ENCODE data around the gene RAD9B.
"Not testable (repeated sequence)": the region's sequence is repeated elsewhere in the genome, so short reads cannot be mapped to it uniquely, and the experiment has no call there.

RAD9B gene

DNA sequence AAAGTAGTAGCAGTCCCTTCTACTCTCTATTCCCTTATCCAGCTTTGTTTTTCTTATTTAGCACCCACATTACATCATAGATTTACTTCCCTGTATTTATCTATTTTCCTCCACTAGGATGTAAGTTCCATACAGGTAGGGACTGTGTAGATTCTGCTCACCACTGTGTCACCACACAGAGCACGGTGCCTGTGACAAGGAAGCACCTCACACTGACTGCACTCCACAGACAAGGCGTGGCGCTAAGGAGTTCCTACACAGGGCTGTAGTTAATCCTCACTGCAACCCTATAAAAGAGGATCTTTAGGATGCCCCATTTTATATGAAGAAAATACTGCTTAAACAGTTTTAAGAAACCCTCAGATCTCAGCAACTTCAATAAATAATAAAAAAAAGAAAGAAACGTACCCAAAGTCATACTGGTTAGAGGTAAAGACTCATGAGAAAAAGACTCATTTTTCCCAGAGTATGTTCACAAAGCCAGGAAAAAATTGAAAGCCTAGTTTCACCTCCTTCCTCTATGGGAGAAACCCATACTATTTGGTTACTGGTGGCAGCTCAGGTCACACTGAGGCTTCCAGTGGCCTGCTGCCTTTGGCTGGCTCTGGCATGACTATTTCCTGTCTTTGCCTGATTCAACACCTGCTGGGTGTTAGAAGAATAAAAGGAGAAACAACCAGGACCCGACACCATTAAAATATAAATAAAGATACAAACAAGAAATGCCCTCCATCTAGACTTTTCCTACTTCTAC lies 36.9 kb downstream of the RAD9B start:
- Histone ChIP-seq H3K36me3 (ENCODE audit: control insufficient read depth, insufficient read depth, low read length) (peaks cover 2% of the 10 kb centered on the region; the same call in 1 of the 2 replicates), H3K27me3 (ENCODE audit: control insufficient read depth, insufficient read depth, low read length) (no peaks in the 10 kb centered on the region), H3K27ac (ENCODE audit: low read length) (no peak overlapping the region), H3K9me3 (ENCODE audit: control insufficient read depth, insufficient read depth, low read length) (no peaks in the 10 kb centered on the region), H3K4me3 (ENCODE audit: low read length) (no peak overlapping the region), H3K4me1 (ENCODE audit: control insufficient read depth, insufficient read depth, low read length) (no peaks in the 10 kb centered on the region)
- no peak for DNase-seq (ENCODE audit: low read depth, low spot score)
- WGBS (ENCODE audit: insufficient coverage, insufficient read length): no CpG with 5 or more reads among the region's 5 CpGs

- H3K4me1 ChIP-seq (ENCODE audit: control insufficient read depth, insufficient read depth, low read length): no peaks in the 10 kb centered on the region
- H3K27me3 ChIP-seq (ENCODE audit: control insufficient read depth, insufficient read depth, low read length): no peaks in the 10 kb centered on the region
- no peak for DNase-seq (ENCODE audit: low read depth, low spot score)
- no peaks in the 10 kb centered on the region for H3K9me3 ChIP-seq (ENCODE audit: control insufficient read depth, insufficient read depth, low read length)
- peaks cover 2% of the 10 kb centered on the region; the same call in 1 of the 2 replicates for H3K36me3 ChIP-seq (ENCODE audit: control insufficient read depth, insufficient read depth, low read length)
- no peak overlapping the region for H3K4me3 ChIP-seq (ENCODE audit: low read length)
- no peak overlapping the region for H3K27ac ChIP-seq (ENCODE audit: low read length)
- WGBS (ENCODE audit: insufficient coverage, insufficient read length): no CpG with 5 or more reads among the region's 8 CpGs
Observed at GRCh38 chr12:110540048-110540447, 37.9 kb downstream of the RAD9B start.

DNA sequence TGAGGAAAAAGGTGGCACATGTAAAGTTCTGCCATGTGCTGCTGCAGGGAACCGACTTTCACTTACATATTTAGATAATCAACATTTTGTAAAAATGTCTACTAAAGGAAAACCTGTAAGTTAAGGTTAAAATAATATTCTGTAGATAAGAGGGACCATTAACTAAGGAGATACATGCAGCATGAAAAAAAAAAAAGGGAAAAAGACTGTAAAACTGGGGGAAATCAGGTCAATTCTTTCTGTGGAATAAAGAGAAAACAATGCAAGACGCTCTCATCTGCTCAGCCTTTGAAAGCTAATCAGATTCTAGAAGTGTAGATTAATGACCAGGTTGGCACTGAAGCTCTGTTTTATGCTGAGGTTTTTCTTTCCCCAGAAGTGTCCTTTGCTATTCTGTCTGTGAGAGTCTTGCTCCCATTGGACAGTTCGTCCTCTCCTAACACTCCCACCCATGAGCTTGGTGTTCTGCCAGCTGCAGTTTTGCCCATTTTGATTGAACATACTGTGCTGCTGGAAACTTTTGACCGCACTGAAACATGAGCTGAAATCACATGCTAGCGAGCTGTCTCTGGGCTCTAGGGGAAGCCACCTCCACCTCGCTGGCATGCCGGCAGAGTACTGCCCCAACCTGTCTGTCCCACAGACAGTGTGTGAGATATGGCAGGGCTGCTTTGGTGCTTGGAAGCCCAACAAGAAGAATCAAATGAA lies 41.3 kb downstream of the RAD9B start:
- H3K9me3 ChIP-seq (ENCODE audit: control insufficient read depth, insufficient read depth, low read length): no peaks in the 10 kb centered on the region
- H3K36me3 ChIP-seq (ENCODE audit: control insufficient read depth, insufficient read depth, low read length): peaks cover 2% of the 10 kb centered on the region; the same call in 1 of the 2 replicates
- no CpG with 5 or more reads among the region's 7 CpGs for WGBS (ENCODE audit: insufficient coverage, insufficient read length)
- no peaks in the 10 kb centered on the region for H3K27me3 ChIP-seq (ENCODE audit: control insufficient read depth, insufficient read depth, low read length)
- no peak overlapping the region for H3K4me3 ChIP-seq (ENCODE audit: low read length)
- H3K4me1 ChIP-seq (ENCODE audit: control insufficient read depth, insufficient read depth, low read length): no peaks in the 10 kb centered on the region
- H3K27ac ChIP-seq (ENCODE audit: low read length): no peak overlapping the region
- no peak for DNase-seq (ENCODE audit: low read depth, low spot score)

DNA sequence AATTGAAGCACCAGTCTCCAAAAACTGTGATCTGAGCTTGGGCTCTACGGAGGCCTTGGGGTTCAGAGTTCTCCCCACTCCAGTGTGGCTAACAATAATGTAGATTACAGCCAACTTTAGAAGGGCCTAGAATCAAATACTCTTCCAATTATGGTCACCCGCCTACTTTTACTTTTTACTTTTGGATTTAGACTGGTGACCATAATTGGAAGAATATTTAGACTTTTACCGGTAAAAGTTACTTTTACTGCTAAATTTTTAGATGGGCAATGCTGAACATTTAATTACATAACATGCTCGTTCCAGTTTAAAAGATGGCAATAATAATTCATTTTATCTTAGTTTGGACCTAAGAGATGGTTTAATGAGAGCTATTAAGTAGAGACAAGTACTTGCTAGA lies 41.8 kb downstream of the RAD9B start:
- Histone ChIP-seq H3K36me3 (ENCODE audit: control insufficient read depth, insufficient read depth, low read length) (no peaks in the 10 kb centered on the region; the same call in 1 of the 2 replicates), H3K27ac (ENCODE audit: low read length) (no peak overlapping the region), H3K4me3 (ENCODE audit: low read length) (no peak overlapping the region), H3K4me1 (ENCODE audit: control insufficient read depth, insufficient read depth, low read length) (no peaks in the 10 kb centered on the region), H3K9me3 (ENCODE audit: control insufficient read depth, insufficient read depth, low read length) (no peaks in the 10 kb centered on the region), H3K27me3 (ENCODE audit: control insufficient read depth, insufficient read depth, low read length) (no peaks in the 10 kb centered on the region)
- no peak for DNase-seq (ENCODE audit: low read depth, low spot score)
- no CpG with 5 or more reads among the region's 4 CpGs for WGBS (ENCODE audit: insufficient coverage, insufficient read length)

DNA sequence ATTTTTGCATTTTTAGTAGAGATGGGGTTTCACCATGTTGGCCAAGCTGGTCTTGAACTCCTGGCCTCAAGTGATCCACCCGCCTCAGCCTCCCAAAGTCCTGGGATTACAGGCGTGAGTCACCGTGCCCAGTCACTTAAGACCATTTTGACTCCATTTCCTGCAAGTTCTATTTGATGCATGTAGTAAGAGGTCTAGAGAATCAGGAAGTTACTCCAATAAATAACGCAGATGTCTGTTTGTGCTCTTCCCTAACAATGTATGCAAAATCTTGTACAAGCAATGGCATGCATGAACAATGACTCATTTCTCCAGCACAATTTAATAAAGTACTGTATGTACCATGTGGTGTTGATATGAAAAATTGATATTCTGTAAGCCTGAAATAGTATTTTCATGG lies 43.1 kb downstream of the RAD9B start:
- H3K36me3 ChIP-seq (ENCODE audit: control insufficient read depth, insufficient read depth, low read length); H3K27me3 ChIP-seq (ENCODE audit: control insufficient read depth, insufficient read depth, low read length); H3K27ac ChIP-seq (ENCODE audit: low read length); H3K4me1 ChIP-seq (ENCODE audit: control insufficient read depth, insufficient read depth, low read length); DNase-seq (ENCODE audit: low read depth, low spot score); H3K4me3 ChIP-seq (ENCODE audit: low read length); H3K9me3 ChIP-seq (ENCODE audit: control insufficient read depth, insufficient read depth, low read length): not testable (repeated sequence)
- WGBS (ENCODE audit: insufficient coverage, insufficient read length): no CpG with 5 or more reads among the region's 4 CpGs

- H3K27ac ChIP-seq (ENCODE audit: low read length): no peak overlapping the region
- H3K36me3 ChIP-seq (ENCODE audit: control insufficient read depth, insufficient read depth, low read length): no peaks in the 10 kb centered on the region; the same call in 1 of the 2 replicates
- no peaks in the 10 kb centered on the region for H3K4me1 ChIP-seq (ENCODE audit: control insufficient read depth, insufficient read depth, low read length)
- H3K4me3 ChIP-seq (ENCODE audit: low read length): no peak overlapping the region
- no peak for DNase-seq (ENCODE audit: low read depth, low spot score)
- no peaks in the 10 kb centered on the region for H3K9me3 ChIP-seq (ENCODE audit: control insufficient read depth, insufficient read depth, low read length)
- no CpG with 5 or more reads among the region's 10 CpGs for WGBS (ENCODE audit: insufficient coverage, insufficient read length)
- H3K27me3 ChIP-seq (ENCODE audit: control insufficient read depth, insufficient read depth, low read length): no peaks in the 10 kb centered on the region
Observed at GRCh38 chr12:110545812-110546211, 43.7 kb downstream of the RAD9B start.

DNA sequence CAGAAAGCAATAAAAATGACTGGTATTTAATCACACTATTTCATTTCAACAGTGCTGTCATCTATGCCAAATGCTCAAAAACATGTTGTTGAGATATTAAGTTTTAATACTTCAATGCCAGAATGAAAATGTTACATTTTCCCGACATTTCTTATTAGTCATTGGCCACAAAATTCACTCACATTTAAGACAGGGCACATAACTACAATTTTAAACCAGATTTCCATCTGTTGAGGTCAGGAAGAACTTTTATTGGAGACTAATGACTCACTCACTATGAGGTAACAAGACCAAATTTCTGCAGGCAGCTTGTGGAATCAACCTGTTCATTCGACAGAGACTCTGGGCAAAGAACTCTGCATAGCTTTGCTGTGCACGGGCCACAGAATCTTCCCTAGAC lies 44.2 kb downstream of the RAD9B start:
- H3K4me3 ChIP-seq (ENCODE audit: low read length): no peak overlapping the region
- no peaks in the 10 kb centered on the region for H3K27me3 ChIP-seq (ENCODE audit: control insufficient read depth, insufficient read depth, low read length)
- H3K36me3 ChIP-seq (ENCODE audit: control insufficient read depth, insufficient read depth, low read length): no peaks in the 10 kb centered on the region; the same call in 1 of the 2 replicates
- H3K9me3 ChIP-seq (ENCODE audit: control insufficient read depth, insufficient read depth, low read length): no peaks in the 10 kb centered on the region
- no peak overlapping the region for H3K27ac ChIP-seq (ENCODE audit: low read length)
- WGBS (ENCODE audit: insufficient coverage, insufficient read length): no CpG with 5 or more reads among the region's 3 CpGs
- no peak for DNase-seq (ENCODE audit: low read depth, low spot score)
- H3K4me1 ChIP-seq (ENCODE audit: control insufficient read depth, insufficient read depth, low read length): no peaks in the 10 kb centered on the region

DNA sequence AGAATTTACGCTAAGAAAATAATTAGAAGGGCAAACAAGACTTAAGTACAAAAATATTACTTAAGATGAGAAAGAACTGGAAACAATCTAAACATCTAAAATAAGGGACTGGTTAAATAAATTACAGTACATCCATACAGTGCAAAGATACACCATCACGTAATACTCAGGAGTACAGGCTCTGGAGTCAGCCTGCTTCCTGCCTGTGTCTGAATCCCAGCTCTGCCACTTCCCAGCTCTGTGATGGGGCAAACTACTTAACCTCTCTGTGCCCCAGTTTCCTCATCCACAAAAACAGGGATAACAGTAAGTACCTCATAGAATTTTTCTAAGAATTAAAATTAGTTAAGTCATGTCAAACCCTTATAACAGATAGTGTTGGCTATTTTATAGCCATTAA lies 45.0 kb downstream of the RAD9B start:
- Histone ChIP-seq H3K27ac (ENCODE audit: low read length) (no peak overlapping the region), H3K9me3 (ENCODE audit: control insufficient read depth, insufficient read depth, low read length) (no peaks in the 10 kb centered on the region), H3K4me3 (ENCODE audit: low read length) (no peak overlapping the region), H3K27me3 (ENCODE audit: control insufficient read depth, insufficient read depth, low read length) (no peaks in the 10 kb centered on the region), H3K36me3 (ENCODE audit: control insufficient read depth, insufficient read depth, low read length) (no peaks in the 10 kb centered on the region; the same call in 1 of the 2 replicates), H3K4me1 (ENCODE audit: control insufficient read depth, insufficient read depth, low read length) (no peaks in the 10 kb centered on the region)
- DNase-seq (ENCODE audit: low read depth, low spot score): no peak
- WGBS (ENCODE audit: insufficient coverage, insufficient read length): no CpG with 5 or more reads among the region's 2 CpGs

DNA sequence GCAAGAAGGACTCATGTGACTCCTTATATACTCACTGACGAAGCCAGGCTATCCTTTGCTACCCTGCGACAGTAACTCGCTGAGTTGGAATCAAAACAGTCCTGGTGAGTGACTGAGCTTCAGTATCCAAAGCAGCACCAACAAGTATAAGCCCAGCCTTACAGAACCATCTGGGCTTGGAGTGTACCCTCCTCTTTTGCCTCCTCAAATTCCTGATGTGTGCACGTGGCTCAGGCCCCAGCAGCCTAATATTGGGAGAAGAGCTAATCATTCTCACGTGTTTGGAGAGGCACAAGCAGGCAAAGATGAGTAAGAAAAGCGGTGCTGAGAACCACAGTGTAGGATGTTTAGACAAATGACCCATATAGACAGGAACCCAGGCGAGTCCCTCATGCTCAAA lies 46.5 kb downstream of the RAD9B start:
- Histone ChIP-seq H3K36me3 (ENCODE audit: control insufficient read depth, insufficient read depth, low read length) (no peaks in the 10 kb centered on the region), H3K9me3 (ENCODE audit: control insufficient read depth, insufficient read depth, low read length) (no peaks in the 10 kb centered on the region), H3K4me3 (ENCODE audit: low read length) (no peak overlapping the region), H3K27ac (ENCODE audit: low read length) (no peak overlapping the region), H3K4me1 (ENCODE audit: control insufficient read depth, insufficient read depth, low read length) (no peaks in the 10 kb centered on the region), H3K27me3 (ENCODE audit: control insufficient read depth, insufficient read depth, low read length) (no peaks in the 10 kb centered on the region)
- WGBS (ENCODE audit: insufficient coverage, insufficient read length): no CpG with 5 or more reads among the region's 7 CpGs
- DNase-seq (ENCODE audit: low read depth, low spot score): no peak

DNA sequence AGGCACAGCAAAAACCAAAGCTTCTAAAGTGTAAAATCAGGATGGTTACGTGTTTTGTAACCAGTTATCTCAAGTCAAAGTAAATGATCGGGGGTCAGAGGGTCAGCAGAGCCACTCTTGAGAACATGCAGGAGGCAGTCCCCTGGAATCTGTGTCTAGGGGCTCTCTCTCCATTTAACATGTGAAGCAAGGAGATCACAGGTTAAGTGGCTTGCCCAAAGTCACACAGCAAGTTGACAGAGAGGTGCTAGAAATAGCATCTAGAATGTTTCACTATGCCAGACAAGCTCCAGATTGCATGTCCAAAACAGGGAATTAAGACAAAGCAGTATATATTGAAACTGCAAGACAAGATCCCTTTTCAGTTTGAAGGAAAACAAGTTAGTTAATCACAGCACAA lies 47.6 kb downstream of the RAD9B start:
- Histone ChIP-seq H3K4me3 (ENCODE audit: low read length) (no peak overlapping the region), H3K4me1 (ENCODE audit: control insufficient read depth, insufficient read depth, low read length) (no peaks in the 10 kb centered on the region), H3K27me3 (ENCODE audit: control insufficient read depth, insufficient read depth, low read length) (no peaks in the 10 kb centered on the region), H3K9me3 (ENCODE audit: control insufficient read depth, insufficient read depth, low read length) (no peaks in the 10 kb centered on the region), H3K36me3 (ENCODE audit: control insufficient read depth, insufficient read depth, low read length) (no peaks in the 10 kb centered on the region), H3K27ac (ENCODE audit: low read length) (no peak overlapping the region)
- DNase-seq (ENCODE audit: low read depth, low spot score): no peak
- WGBS (ENCODE audit: insufficient coverage, insufficient read length): no CpG with 5 or more reads among the region's 2 CpGs
